Ishikawa (cell line): ENCODE data around the gene SSTR3.

Experiments
- CEBPB ChIP-seq: IDR thresholded peaks from 2 replicates; pipeline ENCODE4 v1.6.1; 2012
- CREB1 ChIP-seq: IDR thresholded peaks from 2 replicates; pipeline ENCODE4 v1.6.1; 2012; ENCODE audit warnings: low read depth
- EGR1 ChIP-seq: IDR thresholded peaks from 2 replicates; pipeline ENCODE4 v1.6.1; 2012
- EP300 ChIP-seq: IDR thresholded peaks from 2 replicates; pipeline ENCODE4 v1.6.1; 2012; ENCODE audit warnings: borderline replicate concordance
- FOXM1 ChIP-seq: IDR thresholded peaks from 2 replicates; pipeline ENCODE4 v1.6.1; 2012; ENCODE audit warnings: low read depth, borderline replicate concordance
- NFIC ChIP-seq: IDR thresholded peaks from 2 replicates; pipeline ENCODE4 v1.6.1; 2012
- RAD21 ChIP-seq: IDR thresholded peaks from 2 replicates; pipeline ENCODE4 v1.6.1; 2012; ENCODE audit warnings: low read depth
- TAF1 ChIP-seq: IDR thresholded peaks from 2 replicates; pipeline ENCODE4 v1.6.1; 2012; ENCODE audit warnings: low read depth, mild to moderate bottlenecking
- TCF12 ChIP-seq: IDR thresholded peaks from 2 replicates; pipeline ENCODE4 v1.6.1; 2012; ENCODE audit warnings: low read depth
- TEAD4 ChIP-seq: IDR thresholded peaks from 2 replicates; pipeline ENCODE4 v1.6.1; 2012
- YY1 ChIP-seq: IDR thresholded peaks from 2 replicates; pipeline ENCODE4 v1.6.1; 2012; ENCODE audit warnings: low read depth
- ZBTB7A ChIP-seq: IDR thresholded peaks from 2 replicates; pipeline ENCODE4 v1.6.1; 2012; ENCODE audit warnings: low read depth
- TF ChIP-seq, protein P1 (sequence below): IDR thresholded peaks from 2 replicates; pipeline ENCODE4 v1.6.1; 2012; ENCODE audit warnings: low read depth, mild to moderate bottlenecking
- TF ChIP-seq, protein P2 (sequence below): IDR thresholded peaks from 2 replicates; pipeline ENCODE4 v1.6.1; 2012
- TF ChIP-seq, protein P3 (sequence below): IDR thresholded peaks from 2 replicates; pipeline ENCODE4 v1.6.1; 2012

The SSTR3 gene

DNA sequence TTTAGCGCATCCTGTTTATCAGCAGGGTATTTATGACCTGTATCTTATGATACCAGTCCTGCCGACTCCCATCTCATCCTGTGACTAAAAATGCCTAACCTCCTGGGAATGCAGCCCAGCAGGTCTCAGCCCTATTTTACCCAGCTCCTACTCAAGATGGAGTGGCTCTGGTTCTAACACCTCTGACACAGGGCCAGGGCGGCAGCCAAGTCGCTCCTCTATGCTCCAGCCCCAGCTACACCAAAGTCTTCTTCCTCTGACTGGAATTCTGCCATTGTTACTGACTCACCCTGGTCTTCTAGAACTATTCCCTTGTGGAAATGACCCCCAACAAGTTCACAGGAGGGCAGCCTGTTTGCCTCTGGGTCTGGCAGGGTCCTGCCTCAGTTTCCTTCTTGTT, 16.4 kb downstream of the SSTR3 start:
- TF ChIP-seq EP300 (no peak), TCF12 (no peak), TAF1 (no peak), YY1 (no peak), CREB1 (no peak), TEAD4 (no peak), RAD21 (no peak), ZBTB7A (no peak)

DNA sequence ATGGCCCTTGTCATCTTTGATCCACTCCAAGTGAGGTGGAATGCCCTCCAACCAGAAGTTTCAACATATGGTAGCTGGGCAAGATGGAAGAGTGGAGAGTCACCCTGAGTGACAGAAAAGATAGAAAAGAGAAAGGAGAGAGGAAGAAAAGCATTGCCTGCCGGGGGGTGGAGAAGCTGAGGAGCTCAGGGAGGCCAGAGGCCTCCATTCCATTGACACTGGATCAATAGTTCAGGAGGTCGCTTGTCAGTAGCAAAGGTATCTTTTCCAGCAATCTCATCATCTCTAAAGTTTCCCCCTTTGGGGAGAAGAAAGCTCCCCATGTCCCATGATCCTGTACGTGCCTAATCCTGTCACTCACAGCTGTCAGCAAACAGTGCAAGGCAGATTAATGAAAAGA, 17.5 kb downstream of the SSTR3 start:
- TF ChIP-seq YY1, result no peak
- TF ChIP-seq TCF12, result no peak
- TF ChIP-seq, protein P1, sequence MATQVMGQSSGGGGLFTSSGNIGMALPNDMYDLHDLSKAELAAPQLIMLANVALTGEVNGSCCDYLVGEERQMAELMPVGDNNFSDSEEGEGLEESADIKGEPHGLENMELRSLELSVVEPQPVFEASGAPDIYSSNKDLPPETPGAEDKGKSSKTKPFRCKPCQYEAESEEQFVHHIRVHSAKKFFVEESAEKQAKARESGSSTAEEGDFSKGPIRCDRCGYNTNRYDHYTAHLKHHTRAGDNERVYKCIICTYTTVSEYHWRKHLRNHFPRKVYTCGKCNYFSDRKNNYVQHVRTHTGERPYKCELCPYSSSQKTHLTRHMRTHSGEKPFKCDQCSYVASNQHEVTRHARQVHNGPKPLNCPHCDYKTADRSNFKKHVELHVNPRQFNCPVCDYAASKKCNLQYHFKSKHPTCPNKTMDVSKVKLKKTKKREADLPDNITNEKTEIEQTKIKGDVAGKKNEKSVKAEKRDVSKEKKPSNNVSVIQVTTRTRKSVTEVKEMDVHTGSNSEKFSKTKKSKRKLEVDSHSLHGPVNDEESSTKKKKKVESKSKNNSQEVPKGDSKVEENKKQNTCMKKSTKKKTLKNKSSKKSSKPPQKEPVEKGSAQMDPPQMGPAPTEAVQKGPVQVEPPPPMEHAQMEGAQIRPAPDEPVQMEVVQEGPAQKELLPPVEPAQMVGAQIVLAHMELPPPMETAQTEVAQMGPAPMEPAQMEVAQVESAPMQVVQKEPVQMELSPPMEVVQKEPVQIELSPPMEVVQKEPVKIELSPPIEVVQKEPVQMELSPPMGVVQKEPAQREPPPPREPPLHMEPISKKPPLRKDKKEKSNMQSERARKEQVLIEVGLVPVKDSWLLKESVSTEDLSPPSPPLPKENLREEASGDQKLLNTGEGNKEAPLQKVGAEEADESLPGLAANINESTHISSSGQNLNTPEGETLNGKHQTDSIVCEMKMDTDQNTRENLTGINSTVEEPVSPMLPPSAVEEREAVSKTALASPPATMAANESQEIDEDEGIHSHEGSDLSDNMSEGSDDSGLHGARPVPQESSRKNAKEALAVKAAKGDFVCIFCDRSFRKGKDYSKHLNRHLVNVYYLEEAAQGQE, result no peak
- TF ChIP-seq RAD21, result no peak

DNA sequence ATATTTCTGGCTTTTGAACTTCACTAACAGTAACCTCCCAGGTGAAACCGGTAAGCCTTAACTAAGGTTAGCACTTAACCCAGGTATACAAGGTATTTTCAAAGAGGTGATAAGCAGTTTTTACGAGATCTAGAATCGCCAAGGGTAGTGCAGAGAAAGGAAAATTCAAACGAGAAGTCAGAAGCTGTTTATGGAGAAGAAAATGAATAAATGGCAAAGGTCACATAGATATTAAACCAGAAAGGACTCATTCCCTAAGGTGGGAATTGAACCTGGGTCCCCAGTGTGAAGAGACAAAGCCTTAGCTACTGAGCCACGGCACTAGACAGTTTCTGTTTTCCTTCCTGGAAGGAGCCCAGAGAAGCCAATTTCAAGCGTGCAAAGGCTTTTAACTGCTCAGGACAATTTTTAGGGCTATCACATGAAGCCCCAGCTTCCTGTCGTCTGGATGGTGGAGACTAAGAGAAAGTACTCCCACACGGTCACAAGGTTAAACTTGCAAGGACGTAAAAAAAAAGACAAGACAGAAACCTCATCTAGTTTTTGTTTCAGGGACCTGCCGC, 18.6 kb downstream of the SSTR3 start:
- TF ChIP-seq NFIC, result no peak
- 0 out of 2 replicates have a peak, but pooled peaks have one; percentile 24 for TF ChIP-seq TEAD4

DNA sequence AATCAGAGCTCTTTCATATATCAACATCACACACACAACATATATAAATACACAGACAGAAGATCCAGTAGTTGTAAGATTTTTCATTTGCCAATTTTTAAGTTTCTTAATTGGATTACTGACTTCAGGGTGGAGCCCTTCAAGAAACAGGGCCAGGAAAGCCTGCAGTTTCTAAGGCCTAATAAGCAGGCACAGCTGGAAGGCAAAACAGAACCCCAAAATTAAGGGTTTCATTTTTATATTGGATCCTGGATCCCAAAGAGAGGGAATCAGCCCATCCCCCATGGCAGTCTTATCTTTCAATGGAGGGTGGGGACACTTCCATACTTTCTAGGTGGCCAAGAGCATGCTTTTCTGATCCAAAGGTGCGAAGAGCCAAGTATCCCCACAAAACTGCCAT, 19.5 kb downstream of the SSTR3 start:
- TF ChIP-seq EGR1 (no peak), NFIC (no peak), CREB1 (no peak), CEBPB (no peak), FOXM1 (no peak)
- TF ChIP-seq, protein P1, result no peak
- TF ChIP-seq, protein P2, sequence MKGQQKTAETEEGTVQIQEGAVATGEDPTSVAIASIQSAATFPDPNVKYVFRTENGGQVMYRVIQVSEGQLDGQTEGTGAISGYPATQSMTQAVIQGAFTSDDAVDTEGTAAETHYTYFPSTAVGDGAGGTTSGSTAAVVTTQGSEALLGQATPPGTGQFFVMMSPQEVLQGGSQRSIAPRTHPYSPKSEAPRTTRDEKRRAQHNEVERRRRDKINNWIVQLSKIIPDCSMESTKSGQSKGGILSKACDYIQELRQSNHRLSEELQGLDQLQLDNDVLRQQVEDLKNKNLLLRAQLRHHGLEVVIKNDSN, result no peak
- TF ChIP-seq, protein P3, sequence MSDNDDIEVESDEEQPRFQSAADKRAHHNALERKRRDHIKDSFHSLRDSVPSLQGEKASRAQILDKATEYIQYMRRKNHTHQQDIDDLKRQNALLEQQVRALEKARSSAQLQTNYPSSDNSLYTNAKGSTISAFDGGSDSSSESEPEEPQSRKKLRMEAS, result no peak

DNA sequence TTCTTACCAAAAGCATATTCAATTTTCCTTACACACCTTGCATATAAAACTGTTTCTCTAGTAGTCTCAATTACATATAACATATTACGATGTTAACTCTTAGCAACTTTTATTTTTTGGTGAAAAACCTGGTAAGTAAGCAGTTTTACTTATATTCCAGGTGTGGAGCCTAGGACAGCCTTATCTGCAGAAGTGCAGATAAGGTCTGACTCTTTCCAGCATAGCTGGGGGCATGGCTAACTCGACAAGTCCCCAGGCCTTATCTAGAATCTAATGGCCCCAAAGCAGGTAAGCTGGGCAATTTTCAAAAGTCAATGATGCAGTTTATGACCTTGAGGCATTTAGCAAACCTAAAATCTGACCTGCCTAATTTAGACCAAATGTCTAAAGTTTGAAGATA, 20.1 kb downstream of the SSTR3 start:
- TF ChIP-seq, protein P2, result no peak
- TF ChIP-seq FOXM1 (no peak), EP300 (no peak), EGR1 (no peak), CREB1 (no peak), YY1 (no peak), RAD21 (no peak)
- TF ChIP-seq, protein P3, result no peak
- TF ChIP-seq, protein P1, result no peak
